ENCODE measurements around the gene LAMP5.

The LAMP5 gene

DNA sequence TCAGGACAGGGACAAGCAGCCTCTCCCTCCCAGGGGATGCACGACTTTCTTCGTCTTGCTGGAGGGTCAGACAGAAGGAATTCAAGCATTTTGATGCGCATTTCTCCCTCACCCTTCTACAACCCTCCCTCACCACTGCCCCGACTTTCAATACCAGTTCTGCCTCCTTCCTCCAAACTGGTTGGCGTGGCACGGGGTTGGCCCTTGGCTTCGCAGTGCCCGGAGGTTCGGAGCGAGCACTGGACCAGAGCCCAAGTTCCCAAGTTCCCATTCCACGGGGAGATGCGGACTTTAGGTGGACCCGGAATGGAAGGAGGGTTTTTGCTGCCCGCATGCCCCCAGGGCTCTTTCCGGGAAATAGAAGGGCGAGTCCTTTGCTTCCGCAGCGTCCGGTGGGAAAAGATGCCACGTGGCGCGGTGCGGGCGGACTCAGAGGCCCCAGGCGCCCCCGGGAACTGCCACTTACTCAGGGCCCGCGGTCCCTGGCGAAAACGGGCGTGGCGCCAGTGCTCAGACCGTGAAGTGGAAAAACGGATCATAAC lies 8.0 kb upstream of the LAMP5 start:
- TF ChIP-seq SIN3A (IDR thresholded peaks at IDR 0.05; ENCODE audit: borderline replicate concordance, insufficient read depth, low read length): no peak
- no peak for TF ChIP-seq TAF1 (IDR thresholded peaks at IDR 0.05; ENCODE audit: borderline replicate concordance, insufficient read depth, low read length)
- no peak for TF ChIP-seq FOXP2 (optimal IDR thresholded peaks at IDR 0.05; ENCODE audit: borderline replicate concordance, extremely low read depth, extremely low read length, insufficient read depth)
- no peak for TF ChIP-seq REST (IDR thresholded peaks at IDR 0.05; ENCODE audit: insufficient read depth in 1 of 2, low read depth in 2 of 2, low read length in 2 of 2)
- no peak for TF ChIP-seq POLR2AphosphoS5 (IDR thresholded peaks at IDR 0.05; ENCODE audit: low read depth, low read length)

GRCh38 chr20:9506964-9507369 lies 7.4 kb upstream of the LAMP5 start:
- TF ChIP-seq REST (IDR thresholded peaks at IDR 0.05; ENCODE audit: insufficient read depth in 1 of 2, low read depth in 2 of 2, low read length in 2 of 2) (no peak), POLR2AphosphoS5 (IDR thresholded peaks at IDR 0.05; ENCODE audit: low read depth, low read length) (no peak), SIN3A (IDR thresholded peaks at IDR 0.05; ENCODE audit: borderline replicate concordance, insufficient read depth, low read length) (no peak), FOXP2 (optimal IDR thresholded peaks at IDR 0.05; ENCODE audit: borderline replicate concordance, extremely low read depth, extremely low read length, insufficient read depth) (no peak), TAF1 (IDR thresholded peaks at IDR 0.05; ENCODE audit: borderline replicate concordance, insufficient read depth, low read length) (no peak)

DNA sequence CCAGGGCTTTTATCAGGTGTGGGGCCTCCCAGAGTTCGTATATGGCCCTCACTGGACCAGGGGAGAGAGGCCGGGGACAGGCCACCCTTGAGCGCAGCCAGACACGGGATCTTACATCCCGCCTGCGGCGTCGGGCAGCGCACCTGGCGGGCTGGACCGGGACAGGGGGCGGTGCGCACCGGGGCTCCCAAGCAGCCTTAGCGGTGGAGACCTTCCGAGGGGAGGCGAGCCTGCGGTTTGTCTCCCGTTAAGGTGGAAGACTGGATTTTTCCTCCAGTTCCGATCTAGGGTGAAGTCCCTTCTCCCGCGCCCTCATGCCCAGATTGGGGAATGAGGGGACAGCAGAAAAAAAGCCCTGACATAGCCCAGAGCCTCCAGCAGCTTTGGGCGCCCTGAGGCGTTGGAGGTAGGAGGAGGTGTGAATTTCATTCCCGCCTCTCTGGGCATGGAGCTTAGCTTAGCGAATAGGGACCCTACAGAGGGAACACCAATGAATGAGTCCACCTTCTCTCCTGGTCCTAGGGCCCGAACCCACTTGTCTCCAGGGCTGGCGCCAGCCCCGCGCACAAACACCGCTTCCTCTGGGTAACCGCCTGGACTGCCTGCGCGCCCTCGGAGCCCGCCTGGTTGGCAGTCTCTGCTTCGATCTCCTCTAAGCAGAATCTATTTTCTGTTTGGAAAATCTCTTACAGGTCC lies 6.7 kb upstream of the LAMP5 start:
- TF ChIP-seq TAF1 (IDR thresholded peaks at IDR 0.05; ENCODE audit: borderline replicate concordance, insufficient read depth, low read length) (no peak), REST (IDR thresholded peaks at IDR 0.05; ENCODE audit: insufficient read depth in 1 of 2, low read depth in 2 of 2, low read length in 2 of 2) (no peak), POLR2AphosphoS5 (IDR thresholded peaks at IDR 0.05; ENCODE audit: low read depth, low read length) (no peak), SIN3A (IDR thresholded peaks at IDR 0.05; ENCODE audit: borderline replicate concordance, insufficient read depth, low read length) (no peak), FOXP2 (optimal IDR thresholded peaks at IDR 0.05; ENCODE audit: borderline replicate concordance, extremely low read depth, extremely low read length, insufficient read depth) (no peak)

GRCh38 chr20:9508240-9508661 lies 6.1 kb upstream of the LAMP5 start:
- no peak for TF ChIP-seq SIN3A (IDR thresholded peaks at IDR 0.05; ENCODE audit: borderline replicate concordance, insufficient read depth, low read length)
- no peak for TF ChIP-seq POLR2AphosphoS5 (IDR thresholded peaks at IDR 0.05; ENCODE audit: low read depth, low read length)
- TF ChIP-seq TAF1 (IDR thresholded peaks at IDR 0.05; ENCODE audit: borderline replicate concordance, insufficient read depth, low read length): no peak
- no peak for TF ChIP-seq REST (IDR thresholded peaks at IDR 0.05; ENCODE audit: insufficient read depth in 1 of 2, low read depth in 2 of 2, low read length in 2 of 2)
- no peak for TF ChIP-seq FOXP2 (optimal IDR thresholded peaks at IDR 0.05; ENCODE audit: borderline replicate concordance, extremely low read depth, extremely low read length, insufficient read depth)

All from PFSK-1 (cell line).